ENCODE data around the gene GAL3ST2. TPM values are rescaled to one million over a fixed set of nuclear protein-coding genes. Genes with fewer than 3 reads are reported as not detected.

GAL3ST2 gene
- total RNA-seq, 1 experiment from 2014 or later: 6.8 TPM

GRCh38 chr2:241834527-241835210 lies 58.0 kb downstream of the GAL3ST2 start:
- Mint-ChIP-seq H3K27me3 (ENCODE audit: insufficient read depth, unreplicated experiment) (no peaks in the 10 kb centered on the region), H3K36me3 (ENCODE audit: insufficient read depth, unreplicated experiment) (no peaks in the 10 kb centered on the region), H3K27ac (ENCODE audit: unreplicated experiment) (no peak overlapping the region), H3K4me1 (ENCODE audit: low read depth, unreplicated experiment) (no peaks in the 10 kb centered on the region), H3K4me3 (ENCODE audit: unreplicated experiment) (no peak overlapping the region), H3K9me3 (ENCODE audit: unreplicated experiment) (no peaks in the 10 kb centered on the region)
- H3K4me1 ChIP-seq: no peaks in the 10 kb centered on the region
- TF ChIP-seq, protein P1, sequence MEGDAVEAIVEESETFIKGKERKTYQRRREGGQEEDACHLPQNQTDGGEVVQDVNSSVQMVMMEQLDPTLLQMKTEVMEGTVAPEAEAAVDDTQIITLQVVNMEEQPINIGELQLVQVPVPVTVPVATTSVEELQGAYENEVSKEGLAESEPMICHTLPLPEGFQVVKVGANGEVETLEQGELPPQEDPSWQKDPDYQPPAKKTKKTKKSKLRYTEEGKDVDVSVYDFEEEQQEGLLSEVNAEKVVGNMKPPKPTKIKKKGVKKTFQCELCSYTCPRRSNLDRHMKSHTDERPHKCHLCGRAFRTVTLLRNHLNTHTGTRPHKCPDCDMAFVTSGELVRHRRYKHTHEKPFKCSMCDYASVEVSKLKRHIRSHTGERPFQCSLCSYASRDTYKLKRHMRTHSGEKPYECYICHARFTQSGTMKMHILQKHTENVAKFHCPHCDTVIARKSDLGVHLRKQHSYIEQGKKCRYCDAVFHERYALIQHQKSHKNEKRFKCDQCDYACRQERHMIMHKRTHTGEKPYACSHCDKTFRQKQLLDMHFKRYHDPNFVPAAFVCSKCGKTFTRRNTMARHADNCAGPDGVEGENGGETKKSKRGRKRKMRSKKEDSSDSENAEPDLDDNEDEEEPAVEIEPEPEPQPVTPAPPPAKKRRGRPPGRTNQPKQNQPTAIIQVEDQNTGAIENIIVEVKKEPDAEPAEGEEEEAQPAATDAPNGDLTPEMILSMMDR (IDR thresholded peaks at IDR 0.05; ENCODE audit: insufficient read depth in 1 of 2, low read depth in 1 of 2, low read length in 1 of 2, severe bottlenecking in 1 of 2, unreplicated experiment in 1 of 2): no peak
- intact Hi-C loops (cut with micrococcal nuclease; ENCODE audit: unreplicated experiment): no loop called here
- BruUV-seq (replicated peaks): no TSS peak
- H3K4me3 ChIP-seq (ENCODE audit: low read depth, low read length): no peak overlapping the region
- H3K36me3 ChIP-seq (ENCODE audit: control insufficient read depth, insufficient read depth, low read length): no peaks in the 10 kb centered on the region
- CTCF ChIA-PET: no interaction called here
- no peak for DNase-seq
- no peaks in the 10 kb centered on the region; the same call in 1 of the 2 replicates for H3K9me3 ChIP-seq
- H3K27me3 ChIP-seq (replicated peaks; ENCODE audit: control insufficient read depth, insufficient read depth, low read length): no peaks in the 10 kb centered on the region
- POLR2A ChIA-PET: no interaction called here

GRCh38 chr2:241835611-241836010 lies 59.0 kb downstream of the GAL3ST2 start:
- ChIA-PET POLR2A (no interaction called here), CTCF (no interaction called here)

GRCh38 chr2:241836292-241836691 lies 59.7 kb downstream of the GAL3ST2 start:
- no peaks in the 10 kb centered on the region for H3K36me3 ChIP-seq (ENCODE audit: control insufficient read depth, insufficient read depth, low read length)
- no peak overlapping the region for H3K4me3 ChIP-seq (ENCODE audit: low read depth, low read length)
- CTCF ChIA-PET: no interaction called here
- no peaks in the 10 kb centered on the region; the same call in 1 of the 2 replicates for H3K9me3 ChIP-seq
- Mint-ChIP-seq H3K9me3 (ENCODE audit: unreplicated experiment) (no peaks in the 10 kb centered on the region), H3K27ac (ENCODE audit: unreplicated experiment) (no peak overlapping the region), H3K4me1 (ENCODE audit: low read depth, unreplicated experiment) (no peaks in the 10 kb centered on the region), H3K27me3 (ENCODE audit: insufficient read depth, unreplicated experiment) (no peaks in the 10 kb centered on the region), H3K36me3 (ENCODE audit: insufficient read depth, unreplicated experiment) (no peaks in the 10 kb centered on the region), H3K4me3 (ENCODE audit: unreplicated experiment) (no peak overlapping the region)
- no peak for DNase-seq
- H3K27me3 ChIP-seq (replicated peaks; ENCODE audit: control insufficient read depth, insufficient read depth, low read length): no peaks in the 10 kb centered on the region
- POLR2A ChIA-PET: no interaction called here
- no peaks in the 10 kb centered on the region for H3K4me1 ChIP-seq
- TF ChIP-seq, protein P1 (IDR thresholded peaks at IDR 0.05; ENCODE audit: insufficient read depth in 1 of 2, low read depth in 1 of 2, low read length in 1 of 2, severe bottlenecking in 1 of 2, unreplicated experiment in 1 of 2): no peak
- intact Hi-C loops (cut with micrococcal nuclease; ENCODE audit: unreplicated experiment): no loop called here
- no TSS peak for BruUV-seq (replicated peaks)

More at GRCh38 chr2:241835611-241836010, 59.0 kb downstream of the GAL3ST2 start:
- Histone ChIP-seq H3K27me3 (replicated peaks; ENCODE audit: control insufficient read depth, insufficient read depth, low read length) (no peaks in the 10 kb centered on the region), H3K9me3 (no peaks in the 10 kb centered on the region; the same call in 1 of the 2 replicates), H3K4me3 (ENCODE audit: low read depth, low read length) (no peak overlapping the region), H3K36me3 (ENCODE audit: control insufficient read depth, insufficient read depth, low read length) (no peaks in the 10 kb centered on the region), H3K4me1 (no peaks in the 10 kb centered on the region)
- Mint-ChIP-seq H3K27ac (ENCODE audit: unreplicated experiment) (no peak overlapping the region), H3K9me3 (ENCODE audit: unreplicated experiment) (no peaks in the 10 kb centered on the region), H3K36me3 (ENCODE audit: insufficient read depth, unreplicated experiment) (no peaks in the 10 kb centered on the region), H3K27me3 (ENCODE audit: insufficient read depth, unreplicated experiment) (no peaks in the 10 kb centered on the region), H3K4me3 (ENCODE audit: unreplicated experiment) (no peak overlapping the region), H3K4me1 (ENCODE audit: low read depth, unreplicated experiment) (no peaks in the 10 kb centered on the region)
- DNase-seq: no peak
- intact Hi-C loops (cut with micrococcal nuclease; ENCODE audit: unreplicated experiment): no loop called here
- TF ChIP-seq, protein P1 (IDR thresholded peaks at IDR 0.05; ENCODE audit: insufficient read depth in 1 of 2, low read depth in 1 of 2, low read length in 1 of 2, severe bottlenecking in 1 of 2, unreplicated experiment in 1 of 2): no peak
- BruUV-seq (replicated peaks): no TSS peak

Measured in Caco-2 (cell line).